Prostate gland (tissue), 2 donors: ENCODE data around the gene TBC1D24. TPM values are rescaled to one million over a fixed set of nuclear protein-coding genes. Genes with fewer than 3 reads are reported as not detected.
A peak's percentile ranks its signal among the peaks of the same experiment; 100 is the strongest.

ENCODE experiments used
- DNase-seq: peaks from one replicate; pipeline ENCODE4 v3.0.0-alpha.2; 2019; ENCODE audit warnings: low spot score
- H3K27ac ChIP-seq, 2 donors: fragments of 200-600 bp; sonication (generic); 2 replicates each; pipeline ENCODE4 v1.5.1; 2017 to 2019
- H3K27me3 ChIP-seq: fragments of 200-600 bp; sonication (generic); replicated peaks from 2 replicates; pipeline ENCODE4 v1.5.1; 2019; ENCODE audit not compliant: insufficient read depth
- H3K36me3 ChIP-seq, 2 donors: fragments of 200-600 bp; sonication (generic); 1 replicate in 1 of 2; 2 replicates in 1 of 2; pipeline versions ENCODE4 v1.5.1 to v1.8.1; 2017 to 2019
- H3K4me1 ChIP-seq: fragments of 200-600 bp; sonication (generic); replicated peaks from 2 replicates; pipeline ENCODE4 v1.5.1; 2019
- H3K4me3 ChIP-seq, 2 donors: fragments of 200-600 bp; sonication (generic); 2 replicates each; pipeline ENCODE4 v1.5.1; 2017 to 2019
- H3K9me3 ChIP-seq: fragments of 200-600 bp; sonication (generic); 2 replicates; pipeline ENCODE4 v1.5.1; 2017
- POLR2A ChIP-seq: fragments of 450-650 bp; IDR thresholded peaks from one replicate; pipeline ENCODE4 v1.6.1; 2016; ENCODE audit warnings: antibody characterized with exemption, mild to moderate bottlenecking
- POLR2AphosphoS5 ChIP-seq: sonication (generic); formaldehyde crosslinking; IDR thresholded peaks from one replicate; pipeline ENCODE4 v1.6.1; 2017; ENCODE audit warnings: antibody characterized with exemption
- WGBS: methylation state at CpG from one replicate; pipeline ENCODE4 v1.1.5; 2018; 5-methylcytosine and 5-hydroxymethylcytosine counted together
- intact Hi-C: fragments of 100-400 bp; cut with DNase I; formaldehyde crosslinking; loops from one replicate; pipeline ENCODE4 v1.14.2; 2022
- total RNA-seq, 2 donors: library from RNA; depleted of rRNA; stranded (reverse); fragments of >200 nt; gene quantifications; one replicate each; pipeline ENCODE4 v1.1.0, GENCODE V29; 2016
- TF ChIP-seq, protein P1 (sequence below), 4 experiments: fragments of 200-600 bp in 2 of 4; fragments of 450-650 bp in 2 of 4; sonication (generic) in 2 of 4; IDR thresholded peaks; 1 replicate in 3 of 4; 2 replicates in 1 of 4; pipeline ENCODE4 v1.5.1; 2016 to 2019; ENCODE audit warnings: antibody characterized with exemption in 4 of 4, mild to moderate bottlenecking in 2 of 4, moderate library complexity in 2 of 4

TBC1D24 gene
- total RNA-seq = 10 to 100 TPM; 22.4 to 26.2 TPM

DNA sequence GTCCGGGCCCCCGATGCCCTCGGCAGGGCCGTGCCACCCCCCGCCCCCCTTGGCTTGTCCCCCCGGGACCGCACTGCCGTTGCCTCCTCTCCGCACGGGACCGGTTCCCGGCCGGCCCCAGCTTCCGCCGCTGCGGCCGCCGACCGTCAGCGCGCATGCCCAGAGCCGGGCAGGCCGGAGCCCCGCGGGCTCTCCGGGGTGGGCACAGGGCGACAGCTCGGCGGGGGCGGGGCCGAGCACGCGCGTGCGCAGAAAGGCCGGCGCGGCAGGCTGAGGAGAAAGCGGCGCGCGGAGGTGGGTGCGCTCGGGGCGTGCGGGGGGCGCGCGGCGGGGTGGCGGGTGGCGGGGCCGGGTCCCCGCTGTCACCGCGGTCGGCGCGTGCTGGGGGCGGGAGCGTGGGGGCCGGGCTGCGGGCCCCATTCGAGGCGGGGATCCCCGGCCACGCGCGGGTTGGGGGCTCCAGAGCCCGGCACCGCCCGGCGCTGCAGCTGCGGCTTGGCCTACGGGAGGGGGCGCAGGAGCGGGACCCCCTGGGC lies at the start of gene TBC1D24:
TSS of gene TBC1D24 (plus strand) at position 251 of the 536 bp plus-strand sequence. CDS start 21,022 bp downstream, outside the sequence.
- Histone ChIP-seq H3K9me3 (no peaks in the 10 kb centered on the region), H3K4me1 (peaks cover 7% of the 10 kb centered on the region), H3K36me3 (no peaks in the 10 kb centered on the region), H3K4me3 (peak within 1 kb of the TSS; percentile 72 to 82), H3K27ac (peak within 1 kb of the TSS; percentile 77 to 79), H3K27me3 (no peaks in the 10 kb centered on the region)
- peak; percentile 54 for TF ChIP-seq POLR2A
- peak; percentile 21 for TF ChIP-seq POLR2AphosphoS5
- TF ChIP-seq, protein P1, sequence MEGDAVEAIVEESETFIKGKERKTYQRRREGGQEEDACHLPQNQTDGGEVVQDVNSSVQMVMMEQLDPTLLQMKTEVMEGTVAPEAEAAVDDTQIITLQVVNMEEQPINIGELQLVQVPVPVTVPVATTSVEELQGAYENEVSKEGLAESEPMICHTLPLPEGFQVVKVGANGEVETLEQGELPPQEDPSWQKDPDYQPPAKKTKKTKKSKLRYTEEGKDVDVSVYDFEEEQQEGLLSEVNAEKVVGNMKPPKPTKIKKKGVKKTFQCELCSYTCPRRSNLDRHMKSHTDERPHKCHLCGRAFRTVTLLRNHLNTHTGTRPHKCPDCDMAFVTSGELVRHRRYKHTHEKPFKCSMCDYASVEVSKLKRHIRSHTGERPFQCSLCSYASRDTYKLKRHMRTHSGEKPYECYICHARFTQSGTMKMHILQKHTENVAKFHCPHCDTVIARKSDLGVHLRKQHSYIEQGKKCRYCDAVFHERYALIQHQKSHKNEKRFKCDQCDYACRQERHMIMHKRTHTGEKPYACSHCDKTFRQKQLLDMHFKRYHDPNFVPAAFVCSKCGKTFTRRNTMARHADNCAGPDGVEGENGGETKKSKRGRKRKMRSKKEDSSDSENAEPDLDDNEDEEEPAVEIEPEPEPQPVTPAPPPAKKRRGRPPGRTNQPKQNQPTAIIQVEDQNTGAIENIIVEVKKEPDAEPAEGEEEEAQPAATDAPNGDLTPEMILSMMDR (IDR thresholded peaks at IDR 0.05) = peak in 1 of 4 experiments; percentile 9
- peak; percentile 80 for DNase-seq
- under 1% methylated on average over 65 of the region's 77 CpGs for WGBS
- intact Hi-C loops = no loop called here

DNA sequence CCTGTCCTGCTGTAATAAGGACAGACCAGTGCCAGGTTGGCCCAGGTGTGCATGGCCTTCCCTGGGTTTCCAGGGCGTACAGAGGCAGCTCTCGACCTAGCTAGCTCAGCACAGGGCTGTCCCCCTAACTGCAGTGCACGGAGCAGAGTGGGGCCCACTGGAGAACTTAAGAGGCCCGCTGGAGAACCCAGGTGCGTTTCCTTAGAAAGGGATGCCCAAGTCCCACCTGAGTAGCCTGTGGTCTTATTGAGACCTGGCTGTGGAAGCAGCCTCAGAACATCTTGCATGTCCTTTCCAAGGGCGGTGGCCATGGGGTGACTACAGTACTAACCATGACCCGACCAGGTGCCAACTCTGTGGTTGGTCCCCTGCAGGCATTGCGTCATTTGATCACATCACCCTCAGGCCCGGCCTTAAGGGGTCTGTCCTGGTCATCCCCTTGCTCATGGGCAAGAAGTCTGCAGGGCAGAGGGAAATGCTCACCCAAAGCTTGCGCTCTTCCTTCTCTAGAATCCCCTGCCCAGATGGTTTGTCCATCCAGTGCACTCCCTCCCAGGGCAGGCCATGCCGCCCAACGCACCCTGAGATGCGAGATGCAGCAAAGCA lies 49.0 kb upstream of the TBC1D24 start:
- DNase-seq = no peak
- Histone ChIP-seq H3K4me3 (no peak overlapping the region), H3K9me3 (no peaks in the 10 kb centered on the region), H3K4me1 (no peaks in the 10 kb centered on the region), H3K27ac (no peak overlapping the region), H3K36me3 (no peaks in the 10 kb centered on the region), H3K27me3 (no peaks in the 10 kb centered on the region)
- intact Hi-C loops = loop anchor here (5.0 kb wide), 2 partner anchors 71 to 89 kb away; no protein-coding TSS in a partner anchor
- no peak for TF ChIP-seq POLR2A
- TF ChIP-seq, protein P1 (IDR thresholded peaks at IDR 0.05) = no peak
- TF ChIP-seq POLR2AphosphoS5 = no peak
- WGBS = 89% methylated on average over 13 of the region's 13 CpGs

DNA sequence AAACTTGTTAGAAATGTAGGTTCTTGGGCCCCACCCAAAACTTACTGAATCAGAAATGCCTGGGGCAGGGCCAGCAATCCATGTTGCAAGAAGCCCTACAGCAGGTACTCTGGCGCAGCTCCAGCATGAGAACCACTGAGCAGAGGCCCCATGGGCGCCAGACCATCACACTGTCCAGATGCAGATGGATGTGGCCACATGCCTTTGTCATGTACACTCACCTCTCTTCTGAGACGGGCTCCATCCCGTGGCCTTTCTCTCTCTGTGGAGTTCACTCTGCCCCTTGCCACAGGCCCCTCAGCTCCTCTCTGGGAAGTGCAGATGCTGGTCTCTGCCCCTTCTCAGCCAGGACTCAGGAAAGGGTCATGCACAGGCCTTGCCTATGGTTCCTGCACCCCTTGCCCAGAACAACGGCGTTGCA lies 48.0 kb upstream of the TBC1D24 start:
- H3K36me3 ChIP-seq = no peaks in the 10 kb centered on the region
- no peak overlapping the region for H3K27ac ChIP-seq
- TF ChIP-seq POLR2A (no peak), POLR2AphosphoS5 (no peak)
- TF ChIP-seq, protein P1 (IDR thresholded peaks at IDR 0.05) = no peak
- intact Hi-C loops = loop anchor here (5.0 kb wide), 2 partner anchors 70 to 90 kb away; no protein-coding TSS in a partner anchor
- no peaks in the 10 kb centered on the region for H3K27me3 ChIP-seq
- H3K4me1 ChIP-seq = no peaks in the 10 kb centered on the region
- no peaks in the 10 kb centered on the region for H3K9me3 ChIP-seq
- 96% methylated on average over 6 of the region's 6 CpGs for WGBS
- no peak overlapping the region for H3K4me3 ChIP-seq
- no peak for DNase-seq

DNA sequence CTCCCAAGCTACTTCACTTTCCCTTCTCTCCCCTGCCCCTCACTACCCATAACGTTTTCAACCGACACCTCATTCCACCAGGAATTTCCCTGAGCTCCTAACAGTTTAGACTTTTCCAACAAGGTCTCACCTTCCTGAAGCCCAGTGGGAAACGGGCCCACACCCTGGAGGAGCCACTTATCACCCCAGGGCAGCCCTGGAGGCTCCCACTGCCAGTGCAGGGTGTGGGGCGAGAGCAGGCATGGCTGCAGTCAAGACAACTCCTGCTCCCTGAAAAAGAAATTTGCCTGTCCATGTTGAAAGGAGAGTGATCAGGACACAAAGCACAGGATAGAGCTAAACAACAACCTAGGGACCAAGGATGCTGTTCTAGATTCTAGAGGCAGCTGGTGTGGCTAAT lies 47.4 kb upstream of the TBC1D24 start:
- no peaks in the 10 kb centered on the region for H3K4me1 ChIP-seq
- no peaks in the 10 kb centered on the region for H3K27me3 ChIP-seq
- 87% methylated on average over 4 of the region's 4 CpGs for WGBS
- no peak overlapping the region for H3K27ac ChIP-seq
- no peaks in the 10 kb centered on the region for H3K36me3 ChIP-seq
- no peak for TF ChIP-seq POLR2A
- no peak for TF ChIP-seq POLR2AphosphoS5
- TF ChIP-seq, protein P1 (IDR thresholded peaks at IDR 0.05) = no peak
- intact Hi-C loops = loop anchor here (5.0 kb wide), 2 partner anchors 70 to 90 kb away; no protein-coding TSS in a partner anchor
- DNase-seq = no peak
- H3K9me3 ChIP-seq = no peaks in the 10 kb centered on the region
- no peak overlapping the region for H3K4me3 ChIP-seq
